CD4-positive, alpha-beta T cell treated with Interleukin-12 subunit alpha and Interleukin-12 subunit beta, for 1 hour (primary cell): ENCODE data around the gene FLT4.

Experiments used
- DNase-seq: peaks from one replicate; pipeline ENCODE4 v3.0.0-alpha.2; 2020

FLT4 gene

GRCh38 chr5:180603076-180603594 is 46.3 kb downstream of the FLT4 start:
- DNase-seq, result no peak

- DNase-seq, result no peak
Observed at GRCh38 chr5:180602481-180603075, 46.8 kb downstream of the FLT4 start.

GRCh38 chr5:180601591-180602480 is 47.6 kb downstream of the FLT4 start:
- DNase-seq, result no peak

GRCh38 chr5:180600554-180601041 is 48.8 kb downstream of the FLT4 start:
- DNase-seq, result no peak

- DNase-seq, result no peak
Observed at GRCh38 chr5:180599981-180600553, 49.3 kb downstream of the FLT4 start.

- no peak for DNase-seq
Observed at GRCh38 chr5:180599590-180599914, 49.8 kb downstream of the FLT4 start.

GRCh38 chr5:180598797-180599589 is 50.4 kb downstream of the FLT4 start:
- DNase-seq, result no peak

GRCh38 chr5:180598316-180598701 is 51.1 kb downstream of the FLT4 start:
- no peak for DNase-seq

- DNase-seq, result no peak
Observed at GRCh38 chr5:180596668-180597231, 52.6 kb downstream of the FLT4 start.

GRCh38 chr5:180596115-180596667 is 53.2 kb downstream of the FLT4 start:
- DNase-seq, result no peak

- DNase-seq, result no peak
Observed at GRCh38 chr5:180595381-180596114, 53.9 kb downstream of the FLT4 start.

- DNase-seq, result no peak
Observed at GRCh38 chr5:180595046-180595379, 54.4 kb downstream of the FLT4 start.

- no peak for DNase-seq
Observed at GRCh38 chr5:180594311-180595045, 54.9 kb downstream of the FLT4 start.

GRCh38 chr5:180593446-180594206 is 55.8 kb downstream of the FLT4 start:
- DNase-seq, result no peak

GRCh38 chr5:180592176-180592575 is 57.2 kb downstream of the FLT4 start:
- DNase-seq, result no peak

GRCh38 chr5:180591311-180591887 is 58.0 kb downstream of the FLT4 start, which contains the start of gene SCGB3A1:
TSS of gene SCGB3A1 (minus strand) at chr5:180591499. CDS start at chr5:180591462, 37 bp downstream.
- DNase-seq, result no peak

GRCh38 chr5:180590543-180591310 is 58.7 kb downstream of the FLT4 start:
- DNase-seq, result no peak

- DNase-seq, result no peak
Observed at GRCh38 chr5:180589771-180590542, 59.4 kb downstream of the FLT4 start.
